Frontal cortex (tissue), 4 donors: Measurements from ENCODE around the gene EXOC3. TPM values are rescaled to one million over a fixed set of nuclear protein-coding genes. Genes with fewer than 3 reads are reported as not detected.
A peak's percentile ranks its signal among the peaks of the same experiment; 100 is the strongest.

Experiments used
- DNase-seq, 2 donors: peaks; one replicate each; pipeline ENCODE4 v3.0.0; 2012; ENCODE audit warnings: low spot score in 2 of 2
- FAIRE-seq: peaks from 2 replicates; lab custom pipeline; 2012; peaks lifted over from hg19 to GRCh38; lab: Jason Lieb, UNC
- total RNA-seq: library from RNA; depleted of rRNA; stranded (reverse); fragments of >200 nt; gene quantifications from one replicate; pipeline ENCODE4 v1.2.3, GENCODE V29; 2014
- donor health status: control.
- donor health status: control.
- donor health status: control.

The EXOC3 gene
- total RNA-seq, 1 donor from 2014 or later, result 22.4 TPM

- DNase-seq (no peak), FAIRE-seq (no peak)
Observed at GRCh38 chr5:435156-435790, 7.7 kb upstream of the EXOC3 start.

GRCh38 chr5:435961-436640 lies 6.9 kb upstream of the EXOC3 start:
- FAIRE-seq, result no peak
- DNase-seq, result no peak

GRCh38 chr5:436641-436975 lies 6.4 kb upstream of the EXOC3 start:
- no peak for FAIRE-seq
- no peak for DNase-seq

GRCh38 chr5:437281-437771 lies 5.7 kb upstream of the EXOC3 start:
- no peak for DNase-seq
- no peak for FAIRE-seq

GRCh38 chr5:438481-438981 lies 4.4 kb upstream of the EXOC3 start:
- DNase-seq (no peak), FAIRE-seq (no peak)

GRCh38 chr5:439181-439580 lies 3.8 kb upstream of the EXOC3 start:
- FAIRE-seq (no peak), DNase-seq (no peak)

- no peak for DNase-seq
- no peak for FAIRE-seq
Observed at GRCh38 chr5:439636-440035, 3.3 kb upstream of the EXOC3 start.

GRCh38 chr5:440401-441201 lies 2.4 kb upstream of the EXOC3 start:
- FAIRE-seq (no peak), DNase-seq (no peak)

- no peak for FAIRE-seq
- DNase-seq, result no peak
Observed at GRCh38 chr5:441996-442334, 1.0 kb upstream of the EXOC3 start.

GRCh38 chr5:443239-444151 lies 519 bp downstream of the EXOC3 start:
- FAIRE-seq (no peak), DNase-seq (peak in 1 of 2 donors; percentile 57)

- DNase-seq, result no peak
- FAIRE-seq, result no peak
Observed at GRCh38 chr5:444226-444625, 1.2 kb downstream of the EXOC3 start.

GRCh38 chr5:445591-445990 lies 2.6 kb downstream of the EXOC3 start:
- DNase-seq, result no peak
- no peak for FAIRE-seq

GRCh38 chr5:446066-446882 lies 3.3 kb downstream of the EXOC3 start:
- DNase-seq (no peak), FAIRE-seq (no peak)

GRCh38 chr5:446883-447263 lies 3.9 kb downstream of the EXOC3 start:
- FAIRE-seq (no peak), DNase-seq (no peak)

- FAIRE-seq, result no peak
Observed at GRCh38 chr5:447501-447900, 4.5 kb downstream of the EXOC3 start.

GRCh38 chr5:448061-448765 lies 5.2 kb downstream of the EXOC3 start:
- no peak for FAIRE-seq
- DNase-seq, result no peak

More at GRCh38 chr5:447501-447900, 4.5 kb downstream of the EXOC3 start:
- DNase-seq, result no peak

GRCh38 chr5:448766-449090 lies 5.8 kb downstream of the EXOC3 start:
- FAIRE-seq, result no peak
- DNase-seq, result no peak

GRCh38 chr5:449151-449550 lies 6.2 kb downstream of the EXOC3 start:
- FAIRE-seq, result no peak
- no peak for DNase-seq
